NCI-H1417 (cell line): ENCODE results near the gene GK.
"Not testable (repeated sequence)": the region's sequence is repeated elsewhere in the genome, so short reads cannot be mapped to it uniquely, and the experiment has no call there.

Experiments
- DNase-seq, 3 experiments: peaks; one replicate each; lab custom pipeline; 2025; lab: John Stamatoyannopoulos, UW

The GK gene

GRCh38 chrX:30712214-30712613, 59.0 kb downstream of the GK start:
- no peak for DNase-seq

- peak; percentile 33 to 74 (median 35) for DNase-seq
These were observed 59.9 kb downstream of the GK start for GRCh38 chrX:30713061-30713525.

GRCh38 chrX:30714138-30714537, 60.9 kb downstream of the GK start:
- DNase-seq, result no peak

- DNase-seq, result no peak
These were observed 62.8 kb downstream of the GK start for GRCh38 chrX:30715976-30716375.

GRCh38 chrX:30733852-30734660, 80.8 kb downstream of the GK start:
- DNase-seq, result no peak

GRCh38 chrX:30734782-30735181, 81.6 kb downstream of the GK start:
- peak in 1 of 3 experiments; percentile 16 for DNase-seq

- DNase-seq, result peak; percentile 23 to 70 (median 44)
These were observed 82.6 kb downstream of the GK start for GRCh38 chrX:30735839-30736238.

GRCh38 chrX:30741545-30741944, 88.3 kb downstream of the GK start:
- DNase-seq, result no peak

- no peak for DNase-seq
These were observed 95.2 kb downstream of the GK start for GRCh38 chrX:30748342-30748960.

GRCh38 chrX:30751497-30751896, 98.3 kb downstream of the GK start:
- DNase-seq, result no peak

- DNase-seq, result no peak
These were observed 109.5 kb downstream of the GK start for GRCh38 chrX:30762755-30763154.

- not testable (repeated sequence) for DNase-seq
These were observed 120.5 kb downstream of the GK start for GRCh38 chrX:30773764-30774163.

- DNase-seq, result no peak
These were observed 124.4 kb downstream of the GK start for GRCh38 chrX:30777575-30777974.

- no peak for DNase-seq
These were observed 126.3 kb downstream of the GK start for GRCh38 chrX:30779453-30780030.
